AG09319 (cell line): ENCODE data around the gene C11orf54.
A peak's percentile ranks its signal among the peaks of the same experiment; 100 is the strongest.

Experiments
- DNase-seq: peaks from one replicate; pipeline ENCODE4 v3.0.0-alpha.2; 2010; ENCODE audit warnings: low read depth; ENCODE audit errors: extremely low read depth
- TF ChIP-seq, protein P1 (sequence below): IDR thresholded peaks from 2 replicates; pipeline ENCODE4 v1.5.1; 2011; ENCODE audit warnings: low read depth, mild to moderate bottlenecking, inconsistent platforms, low read length, moderate library complexity

C11orf54 gene

DNA sequence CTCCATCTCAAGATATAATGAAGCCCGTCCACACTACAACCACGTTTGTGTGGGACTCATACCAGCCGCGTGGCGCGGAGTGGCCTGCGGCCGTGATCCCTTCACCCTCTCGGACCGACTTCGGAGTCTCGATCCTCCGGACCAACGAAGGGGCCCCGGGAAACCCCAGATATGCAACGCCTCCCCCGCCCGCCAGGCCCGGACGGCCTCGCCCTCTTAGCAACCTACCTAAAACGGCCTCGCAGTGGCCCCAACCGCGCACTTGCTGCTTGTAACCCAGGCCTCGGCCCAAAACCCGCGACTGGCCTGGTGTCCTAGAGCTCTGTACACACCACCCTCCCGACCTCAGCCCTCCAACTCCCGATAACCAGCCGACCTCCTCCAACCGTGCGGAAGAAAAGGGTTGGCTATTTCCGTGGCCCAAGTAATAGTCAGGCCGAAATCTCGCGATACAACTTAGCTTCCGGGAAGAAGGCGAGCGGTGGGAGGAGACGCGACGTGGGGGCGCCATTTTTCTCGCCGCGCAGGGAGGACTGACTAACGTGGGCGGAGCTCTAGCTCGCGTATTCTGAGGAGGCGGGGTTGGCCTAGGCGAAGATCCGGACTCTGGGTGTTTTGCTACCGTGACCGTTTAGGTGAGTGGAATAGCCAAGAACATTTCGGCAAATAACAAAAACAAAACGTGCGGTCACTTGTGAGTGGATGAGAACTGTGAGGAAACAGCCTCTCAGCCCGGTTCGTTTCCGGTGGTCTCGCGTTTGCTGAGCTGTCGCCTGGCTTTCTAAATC is at the start of gene C11orf54, which contains the start of gene TAF1D:
C11orf54 (plus strand) TSS at position 579 of the 788 bp plus-strand sequence. CDS start 5,722 bp downstream, outside the sequence.
TAF1D (minus strand) TSS at position 402 of the 788 bp plus-strand sequence. CDS start 2,191 bp downstream, outside the sequence.
- peak; percentile 95 for DNase-seq
- TF ChIP-seq, protein P1, sequence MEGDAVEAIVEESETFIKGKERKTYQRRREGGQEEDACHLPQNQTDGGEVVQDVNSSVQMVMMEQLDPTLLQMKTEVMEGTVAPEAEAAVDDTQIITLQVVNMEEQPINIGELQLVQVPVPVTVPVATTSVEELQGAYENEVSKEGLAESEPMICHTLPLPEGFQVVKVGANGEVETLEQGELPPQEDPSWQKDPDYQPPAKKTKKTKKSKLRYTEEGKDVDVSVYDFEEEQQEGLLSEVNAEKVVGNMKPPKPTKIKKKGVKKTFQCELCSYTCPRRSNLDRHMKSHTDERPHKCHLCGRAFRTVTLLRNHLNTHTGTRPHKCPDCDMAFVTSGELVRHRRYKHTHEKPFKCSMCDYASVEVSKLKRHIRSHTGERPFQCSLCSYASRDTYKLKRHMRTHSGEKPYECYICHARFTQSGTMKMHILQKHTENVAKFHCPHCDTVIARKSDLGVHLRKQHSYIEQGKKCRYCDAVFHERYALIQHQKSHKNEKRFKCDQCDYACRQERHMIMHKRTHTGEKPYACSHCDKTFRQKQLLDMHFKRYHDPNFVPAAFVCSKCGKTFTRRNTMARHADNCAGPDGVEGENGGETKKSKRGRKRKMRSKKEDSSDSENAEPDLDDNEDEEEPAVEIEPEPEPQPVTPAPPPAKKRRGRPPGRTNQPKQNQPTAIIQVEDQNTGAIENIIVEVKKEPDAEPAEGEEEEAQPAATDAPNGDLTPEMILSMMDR = no peak; the same call in 1 of the 2 replicates

DNA sequence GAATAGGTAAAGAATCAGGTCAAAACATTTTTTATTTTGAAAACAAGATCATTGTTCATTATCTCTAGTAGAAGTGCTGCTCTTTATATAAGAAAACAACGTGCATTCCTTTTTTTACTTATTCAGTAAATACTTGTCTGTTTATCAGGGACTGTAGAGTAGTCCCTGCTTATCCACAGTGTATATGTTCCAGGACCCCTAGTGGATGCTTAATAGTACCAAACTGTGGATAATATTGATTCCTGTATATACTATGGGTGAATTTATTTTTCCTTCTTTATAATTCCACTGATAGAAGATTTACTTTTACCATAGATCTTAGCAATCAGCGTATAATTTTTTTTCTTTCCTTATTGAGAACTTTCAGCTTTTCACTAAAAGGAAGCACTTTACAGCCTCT is 47.4 kb upstream of the C11orf54 start:
- TF ChIP-seq, protein P1 = no peak
- no peak for DNase-seq

DNA sequence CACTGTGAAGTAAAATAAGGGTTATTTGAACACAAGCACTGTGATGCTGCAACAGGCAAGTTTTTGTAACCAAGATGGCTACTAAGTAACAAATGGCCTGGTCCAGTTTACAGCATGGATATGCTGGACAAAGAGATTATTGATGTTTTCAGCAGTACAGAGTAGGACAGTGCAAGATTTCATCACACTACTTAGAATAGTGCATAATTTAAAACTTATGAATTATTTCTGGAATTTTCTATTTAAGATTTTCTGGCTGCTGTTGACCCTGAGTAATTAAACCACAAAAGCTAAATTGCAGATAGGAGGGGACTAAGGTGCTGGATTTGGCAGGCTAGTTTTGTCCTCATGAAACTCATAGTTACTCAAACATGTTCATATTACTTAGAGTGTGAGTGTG is 46.9 kb upstream of the C11orf54 start:
- TF ChIP-seq, protein P1 = no peak
- no peak for DNase-seq

DNA sequence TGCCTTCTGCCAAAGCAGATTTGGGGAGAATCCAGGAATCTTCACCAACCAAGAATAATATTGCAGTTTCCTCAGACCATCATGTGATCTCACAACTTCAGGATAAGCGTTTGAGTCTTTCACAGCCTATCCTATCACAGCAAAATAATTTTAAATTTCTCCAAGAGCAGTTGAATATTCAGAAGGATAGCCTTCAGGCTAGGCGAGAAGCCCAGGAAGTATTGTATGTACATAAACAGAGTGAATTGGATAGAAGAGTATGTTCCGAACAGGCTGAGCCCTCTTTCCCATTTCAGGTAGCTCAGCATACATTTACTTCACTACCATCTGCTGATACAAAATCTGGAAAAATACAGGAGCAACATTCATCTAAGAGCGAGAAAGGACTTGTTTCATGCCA is 43.9 kb upstream of the C11orf54 start:
- TF ChIP-seq, protein P1 = no peak
- no peak for DNase-seq

DNA sequence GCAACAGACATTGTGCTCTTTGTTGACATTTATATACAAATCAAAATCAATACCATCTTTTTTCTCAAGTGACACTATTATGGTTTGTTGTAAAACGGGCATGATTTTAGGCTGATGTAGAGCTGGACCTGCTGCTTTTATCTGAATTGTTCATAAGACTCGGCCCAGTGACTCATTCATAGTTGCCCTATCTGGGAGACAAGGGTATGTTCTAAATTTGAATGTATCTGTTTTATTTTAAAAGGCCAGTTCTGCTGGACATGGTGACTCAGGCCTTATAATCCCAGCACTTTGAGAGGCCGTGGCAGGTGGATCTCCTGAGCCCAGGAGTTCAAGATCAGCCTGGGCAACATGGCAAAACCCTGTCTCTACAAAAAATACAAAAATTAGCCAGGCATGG is 40.6 kb upstream of the C11orf54 start:
- TF ChIP-seq, protein P1 = no peak
- DNase-seq = no peak

DNA sequence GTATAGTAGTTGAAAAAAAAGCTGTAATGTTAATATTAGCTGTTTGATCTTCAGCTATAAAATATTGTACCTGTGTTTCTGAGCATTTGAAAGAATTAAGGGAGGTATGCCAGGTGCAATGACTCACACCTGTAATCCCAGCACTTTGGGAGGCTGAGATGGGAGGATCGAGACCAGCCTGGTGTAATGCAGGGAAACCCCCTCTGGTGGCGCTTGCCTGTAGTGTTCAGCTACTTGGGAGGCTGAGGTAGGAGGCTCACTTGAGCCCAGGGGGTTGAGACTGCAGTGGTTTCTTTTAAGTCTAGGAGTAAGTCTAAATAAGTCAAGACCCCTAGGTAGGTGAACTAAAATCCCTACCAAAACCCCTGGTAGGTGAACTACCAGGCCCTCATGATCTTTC is 37.2 kb upstream of the C11orf54 start:
- no peak for DNase-seq
- TF ChIP-seq, protein P1 = no peak

DNA sequence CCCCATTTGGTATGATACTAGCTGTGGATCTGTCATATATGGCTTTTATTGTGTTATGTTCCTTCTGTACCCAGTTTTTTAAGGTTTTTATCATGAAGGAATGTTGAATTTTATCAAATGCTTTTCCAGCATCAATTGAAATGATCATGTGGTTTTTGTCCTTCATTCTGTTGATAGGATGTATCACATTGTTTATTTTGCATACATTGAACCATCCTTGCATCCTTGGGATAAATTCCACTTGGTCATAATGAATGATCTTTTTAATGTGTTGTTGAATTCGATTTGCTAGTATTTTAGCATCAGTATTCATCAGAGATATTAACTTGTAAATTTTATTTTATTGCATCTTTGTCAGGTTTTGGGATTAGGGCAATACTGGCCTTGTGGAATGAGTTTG is 31.2 kb upstream of the C11orf54 start:
- DNase-seq = no peak
- TF ChIP-seq, protein P1 = no peak
